Body of pancreas (tissue), 4 donors: Measurements from ENCODE around the gene FEM1B.

Source experiments
- POLR2A ChIP-seq, 3 donors: fragments of 450-650 bp; IDR thresholded peaks; one replicate each; pipeline ENCODE4 v1.6.1; 2016; ENCODE audit warnings: antibody characterized with exemption in 3 of 3, mild to moderate bottlenecking in 2 of 3
- TF ChIP-seq, protein P1 (sequence below), 7 experiments: fragments of 450-650 bp in 4 of 7; fragments of 200-600 bp in 3 of 7; sonication (generic) in 3 of 7; IDR thresholded peaks; one replicate each; pipeline ENCODE4 v1.5.1; 2016 to 2019; ENCODE audit warnings: antibody characterized with exemption in 7 of 7

GRCh38 chr15:68328964-68329363 lies 51.4 kb downstream of the FEM1B start:
- TF ChIP-seq, protein P1, sequence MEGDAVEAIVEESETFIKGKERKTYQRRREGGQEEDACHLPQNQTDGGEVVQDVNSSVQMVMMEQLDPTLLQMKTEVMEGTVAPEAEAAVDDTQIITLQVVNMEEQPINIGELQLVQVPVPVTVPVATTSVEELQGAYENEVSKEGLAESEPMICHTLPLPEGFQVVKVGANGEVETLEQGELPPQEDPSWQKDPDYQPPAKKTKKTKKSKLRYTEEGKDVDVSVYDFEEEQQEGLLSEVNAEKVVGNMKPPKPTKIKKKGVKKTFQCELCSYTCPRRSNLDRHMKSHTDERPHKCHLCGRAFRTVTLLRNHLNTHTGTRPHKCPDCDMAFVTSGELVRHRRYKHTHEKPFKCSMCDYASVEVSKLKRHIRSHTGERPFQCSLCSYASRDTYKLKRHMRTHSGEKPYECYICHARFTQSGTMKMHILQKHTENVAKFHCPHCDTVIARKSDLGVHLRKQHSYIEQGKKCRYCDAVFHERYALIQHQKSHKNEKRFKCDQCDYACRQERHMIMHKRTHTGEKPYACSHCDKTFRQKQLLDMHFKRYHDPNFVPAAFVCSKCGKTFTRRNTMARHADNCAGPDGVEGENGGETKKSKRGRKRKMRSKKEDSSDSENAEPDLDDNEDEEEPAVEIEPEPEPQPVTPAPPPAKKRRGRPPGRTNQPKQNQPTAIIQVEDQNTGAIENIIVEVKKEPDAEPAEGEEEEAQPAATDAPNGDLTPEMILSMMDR (IDR thresholded peaks at IDR 0.05) = no peak
- no peak for TF ChIP-seq POLR2A (IDR thresholded peaks at IDR 0.05)
